Ishikawa (cell line): ENCODE results near the gene SCOC.
A peak's percentile ranks its signal among the peaks of the same experiment; 100 is the strongest.

Experiments
- CEBPB ChIP-seq: IDR thresholded peaks from 2 replicates; pipeline ENCODE4 v1.6.1; 2012
- CREB1 ChIP-seq: IDR thresholded peaks from 2 replicates; pipeline ENCODE4 v1.6.1; 2012; ENCODE audit warnings: low read depth
- EGR1 ChIP-seq: IDR thresholded peaks from 2 replicates; pipeline ENCODE4 v1.6.1; 2012
- EP300 ChIP-seq: IDR thresholded peaks from 2 replicates; pipeline ENCODE4 v1.6.1; 2012; ENCODE audit warnings: borderline replicate concordance
- FOXM1 ChIP-seq: IDR thresholded peaks from 2 replicates; pipeline ENCODE4 v1.6.1; 2012; ENCODE audit warnings: low read depth, borderline replicate concordance
- MAX ChIP-seq: IDR thresholded peaks from 2 replicates; pipeline ENCODE4 v1.6.1; 2012
- NFIC ChIP-seq: IDR thresholded peaks from 2 replicates; pipeline ENCODE4 v1.6.1; 2012
- RAD21 ChIP-seq: IDR thresholded peaks from 2 replicates; pipeline ENCODE4 v1.6.1; 2012; ENCODE audit warnings: low read depth
- REST ChIP-seq: IDR thresholded peaks from 2 replicates; pipeline ENCODE4 v1.6.1; 2012; ENCODE audit warnings: low read depth, mild to moderate bottlenecking
- TAF1 ChIP-seq: IDR thresholded peaks from 2 replicates; pipeline ENCODE4 v1.6.1; 2012; ENCODE audit warnings: low read depth, mild to moderate bottlenecking
- TCF12 ChIP-seq: IDR thresholded peaks from 2 replicates; pipeline ENCODE4 v1.6.1; 2012; ENCODE audit warnings: low read depth
- TEAD4 ChIP-seq: IDR thresholded peaks from 2 replicates; pipeline ENCODE4 v1.6.1; 2012
- USF1 ChIP-seq: IDR thresholded peaks from 2 replicates; pipeline ENCODE4 v1.6.1; 2012
- YY1 ChIP-seq: IDR thresholded peaks from 2 replicates; pipeline ENCODE4 v1.6.1; 2012; ENCODE audit warnings: low read depth
- ZBTB7A ChIP-seq: IDR thresholded peaks from 2 replicates; pipeline ENCODE4 v1.6.1; 2012; ENCODE audit warnings: low read depth

Gene SCOC

GRCh38 chr4:140343303-140343702 is 30.1 kb upstream of the SCOC start:
- TF ChIP-seq EGR1 (no peak), TAF1 (no peak), FOXM1 (no peak), EP300 (no peak), CEBPB (no peak), ZBTB7A (no peak), TCF12 (0 out of 2 replicates have a peak, but pooled peaks have one; percentile 46), YY1 (0 out of 2 replicates have a peak, but pooled peaks have one; percentile 23), USF1 (peak; percentile 60), CREB1 (no peak), RAD21 (no peak), TEAD4 (no peak), REST (no peak), MAX (0 out of 2 replicates have a peak, but pooled peaks have one; percentile 16), NFIC (peak; percentile 89)

GRCh38 chr4:140344101-140344500 is 29.3 kb upstream of the SCOC start:
- TF ChIP-seq MAX (no peak), FOXM1 (no peak), RAD21 (no peak), ZBTB7A (no peak), CREB1 (no peak), USF1 (no peak), TCF12 (no peak)

- no peak for TF ChIP-seq EP300
- no peak for TF ChIP-seq RAD21
- TF ChIP-seq MAX: no peak
- no peak for TF ChIP-seq TCF12
- TF ChIP-seq CREB1: no peak
- TF ChIP-seq TAF1: no peak
- TF ChIP-seq TEAD4: no peak
- no peak for TF ChIP-seq YY1
- TF ChIP-seq EGR1: no peak
- no peak for TF ChIP-seq REST
- TF ChIP-seq FOXM1: no peak
- TF ChIP-seq USF1: no peak
These were observed 28.8 kb upstream of the SCOC start for GRCh38 chr4:140344621-140345020.

GRCh38 chr4:140346136-140346535 is 27.3 kb upstream of the SCOC start:
- TF ChIP-seq USF1 (no peak), CREB1 (no peak), CEBPB (no peak), MAX (no peak), YY1 (no peak), NFIC (no peak), REST (no peak), EP300 (no peak), ZBTB7A (no peak), RAD21 (no peak), FOXM1 (no peak)
